Suprapubic skin (tissue), 4 donors: ENCODE results near the gene UBXN1. TPM values are rescaled to one million over a fixed set of nuclear protein-coding genes. Genes with fewer than 3 reads are reported as not detected.
A peak's percentile ranks its signal among the peaks of the same experiment; 100 is the strongest.

Experiments used
- DNase-seq, 2 donors: peaks; one replicate each; pipeline ENCODE4 v3.0.0-alpha.2; 2019; ENCODE audit warnings: low spot score in 2 of 2
- H3K27ac ChIP-seq: fragments of 200-600 bp; sonication (generic); one replicate; pipeline ENCODE4 v1.5.1; 2019
- H3K27me3 ChIP-seq: fragments of 200-600 bp; sonication (generic); one replicate; pipeline ENCODE4 v1.5.1; 2019
- H3K36me3 ChIP-seq: fragments of 200-600 bp; sonication (generic); one replicate; pipeline ENCODE4 v1.5.1; 2019
- H3K4me1 ChIP-seq: fragments of 200-600 bp; sonication (generic); one replicate; pipeline ENCODE4 v1.5.1; 2019
- H3K4me3 ChIP-seq: fragments of 200-600 bp; sonication (generic); one replicate; pipeline ENCODE4 v1.5.1; 2019; ENCODE audit warnings: mild to moderate bottlenecking
- H3K9me3 ChIP-seq: fragments of 200-600 bp; sonication (generic); one replicate; pipeline ENCODE4 v1.5.1; 2019
- CTCF ChIP-seq, 2 donors: fragments of 200-600 bp in 1 of 2; fragments of 450-650 bp in 1 of 2; sonication (generic) in 1 of 2; IDR thresholded peaks; one replicate each; pipeline ENCODE4 v1.5.1; 2016 to 2019; ENCODE audit warnings: antibody characterized with exemption in 2 of 2, mild to moderate bottlenecking in 1 of 2, moderate library complexity in 1 of 2
- EP300 ChIP-seq: sonication (generic); formaldehyde crosslinking; IDR thresholded peaks from one replicate; pipeline ENCODE4 v1.6.1; 2017; ENCODE audit warnings: antibody characterized with exemption
- POLR2A ChIP-seq, 2 donors: fragments of 450-650 bp; IDR thresholded peaks; one replicate each; pipeline ENCODE4 v1.6.1; 2017; ENCODE audit warnings: antibody characterized with exemption in 2 of 2, mild to moderate bottlenecking in 2 of 2, moderate library complexity in 2 of 2
- POLR2AphosphoS5 ChIP-seq, 3 donors: sonication (generic); formaldehyde crosslinking; IDR thresholded peaks; one replicate each; pipeline ENCODE4 v1.6.1; 2017; ENCODE audit warnings: antibody characterized with exemption in 3 of 3
- WGBS: methylation state at CpG from one replicate; pipeline ENCODE4 v1.1.5; 2018; 5-methylcytosine and 5-hydroxymethylcytosine counted together
- total RNA-seq, 4 donors: library from RNA; depleted of rRNA; stranded (reverse); fragments of >200 nt; gene quantifications; one replicate each; pipeline ENCODE4 v1.1.0, GENCODE V29; 2016

UBXN1 gene
- total RNA-seq, 4 donors from 2014 or later, result 125 to 194 (median 143) TPM

GRCh38 chr11:62669420-62670161, 9.3 kb downstream of the UBXN1 start:
- 75% methylated on average over 4 of the region's 4 CpGs for WGBS
- Histone ChIP-seq H3K4me3 (no peak overlapping the region), H3K36me3 (peaks cover 8% of the 10 kb centered on the region), H3K4me1 (peaks cover 60% of the 10 kb centered on the region), H3K27ac (no peak overlapping the region), H3K27me3 (no peaks in the 10 kb centered on the region), H3K9me3 (no peaks in the 10 kb centered on the region)
- no peak for DNase-seq
- no peak for TF ChIP-seq EP300
- no peak for TF ChIP-seq POLR2AphosphoS5 (IDR thresholded peaks at IDR 0.05)
- no peak for TF ChIP-seq POLR2A (IDR thresholded peaks at IDR 0.05)
- no peak for TF ChIP-seq CTCF (IDR thresholded peaks at IDR 0.05)

- H3K27ac ChIP-seq, result no peak overlapping the region
- WGBS, result 100% methylated on average over 2 of the region's 2 CpGs
- TF ChIP-seq POLR2AphosphoS5 (IDR thresholded peaks at IDR 0.05), result no peak
- no peak for TF ChIP-seq CTCF (IDR thresholded peaks at IDR 0.05)
- TF ChIP-seq EP300, result no peak
- TF ChIP-seq POLR2A (IDR thresholded peaks at IDR 0.05), result no peak
- no peaks in the 10 kb centered on the region for H3K9me3 ChIP-seq
- no peaks in the 10 kb centered on the region for H3K27me3 ChIP-seq
- H3K4me1 ChIP-seq, result peaks cover 61% of the 10 kb centered on the region
- H3K36me3 ChIP-seq, result peaks cover 15% of the 10 kb centered on the region
- DNase-seq, result no peak
- H3K4me3 ChIP-seq, result no peak overlapping the region
Observed at GRCh38 chr11:62667460-62667859, 11.4 kb downstream of the UBXN1 start.

GRCh38 chr11:62666259-62666926, 12.5 kb downstream of the UBXN1 start:
- 51% methylated on average over 8 of the region's 16 CpGs for WGBS
- peaks cover 55% of the 10 kb centered on the region for H3K4me1 ChIP-seq

GRCh38 chr11:62665599-62666258, 13.1 kb downstream of the UBXN1 start:
- H3K27ac ChIP-seq, result peak overlapping the region; percentile 88
- TF ChIP-seq POLR2A (IDR thresholded peaks at IDR 0.05) (no peak), POLR2AphosphoS5 (IDR thresholded peaks at IDR 0.05) (peak in 1 of 3 donors; percentile 0)

More at GRCh38 chr11:62666259-62666926, 12.5 kb downstream of the UBXN1 start:
- no peak for DNase-seq
- H3K27ac ChIP-seq, result peak overlapping the region; percentile 88
- H3K27me3 ChIP-seq, result no peaks in the 10 kb centered on the region
- no peaks in the 10 kb centered on the region for H3K9me3 ChIP-seq
- peaks cover 20% of the 10 kb centered on the region for H3K36me3 ChIP-seq
- H3K4me3 ChIP-seq, result peak overlapping the region; percentile 69
- no peak for TF ChIP-seq POLR2AphosphoS5 (IDR thresholded peaks at IDR 0.05)

GRCh38 chr11:62665075-62665598, 13.7 kb downstream of the UBXN1 start, which contains the start of the genes C11orf98 and CSKMT:
Gene C11orf98 (minus strand): TSS chr11:62665210. CDS start chr11:62665169, 41 bp downstream.
Gene CSKMT (plus strand): TSS chr11:62665312. CDS start chr11:62665880, 568 bp downstream.
- DNase-seq, result peak; percentile 96 to 98
- peak within 1 kb of the TSS; percentile 88 for H3K27ac ChIP-seq
- peak within 1 kb of the TSS; percentile 69 for H3K4me3 ChIP-seq
- peaks cover 20% of the 10 kb centered on the region for H3K36me3 ChIP-seq
- TF ChIP-seq POLR2A (IDR thresholded peaks at IDR 0.05) (peak; percentile 93 to 98), POLR2AphosphoS5 (IDR thresholded peaks at IDR 0.05) (peak; percentile 70 to 95 (median 91)), EP300 (no peak), CTCF (IDR thresholded peaks at IDR 0.05) (no peak)
- no peaks in the 10 kb centered on the region for H3K9me3 ChIP-seq
- no peaks in the 10 kb centered on the region for H3K27me3 ChIP-seq
- H3K4me1 ChIP-seq, result peaks cover 45% of the 10 kb centered on the region
- WGBS, result no CpG with 5 or more reads among the region's 47 CpGs

More at GRCh38 chr11:62665599-62666258, 13.1 kb downstream of the UBXN1 start:
- peaks cover 51% of the 10 kb centered on the region for H3K4me1 ChIP-seq
- H3K9me3 ChIP-seq, result no peaks in the 10 kb centered on the region
- no peaks in the 10 kb centered on the region for H3K27me3 ChIP-seq
- 7% methylated on average over 38 of the region's 39 CpGs for WGBS
- H3K4me3 ChIP-seq, result peak overlapping the region; percentile 69
- peak; percentile 84 to 85 for DNase-seq
- peaks cover 20% of the 10 kb centered on the region for H3K36me3 ChIP-seq
